Measurements from ENCODE around the gene MTR. TPM values are rescaled to one million over a fixed set of nuclear protein-coding genes. Genes with fewer than 3 reads are reported as not detected.

Gene MTR
- total and polyA plus RNA-seq, 9 of the 15 experiments (the other 6 are each of a cell fraction or from before 2014, with no cell fraction given) = 3.4 to 44.3 (median 20.3) TPM

- in situ Hi-C loops (cut with MboI) (no loop called here), intact Hi-C loops (cut with micrococcal nuclease) (loop anchor here (5.0 kb wide), 1 partner anchor 496 kb away; no protein-coding TSS in a partner anchor)
- no peak overlapping the region for H3K27ac ChIP-seq (ENCODE audit: extremely low read depth, low read depth, low read length)
- no peak overlapping the region for H3K9ac ChIP-seq (ENCODE audit: insufficient read depth in 1 of 2, low read depth in 2 of 2, low read length in 2 of 2)
- WGBS (ENCODE audit: insufficient coverage, low coverage, missing lambda C conversion rate) = 88% methylated on average over 5 of the region's 5 CpGs
- no peak overlapping the region for H2AFZ ChIP-seq (ENCODE audit: low read depth, low read length)
- no peaks in the 10 kb centered on the region for H3K4me1 ChIP-seq (replicated peaks in 1 of 2; ENCODE audit: control insufficient read depth in 2 of 2, insufficient read depth in 2 of 2, low read length in 2 of 2)
- ChIA-PET CTCF (ENCODE audit: low intra/inter-chr PET ratio) (no interaction called here), POLR2A (interaction anchor here (1.4 kb wide), 1 partner anchor 13 kb away, joined by 3 read pairs; no protein-coding TSS in a partner anchor)
- H4K20me1 ChIP-seq (replicated peaks; ENCODE audit: control insufficient read depth, insufficient read depth, low read length) = no peaks in the 10 kb centered on the region
- no peaks in the 10 kb centered on the region for H3K9me3 ChIP-seq (replicated peaks; ENCODE audit: control insufficient read depth, insufficient read depth, low read depth, low read length)
- no peak overlapping the region for H3K4me3 ChIP-seq
- FAIRE-seq = no peak
- H3K9me1 ChIP-seq (ENCODE audit: control insufficient read depth, insufficient read depth, low read length) = no peaks in the 10 kb centered on the region
- H3K4me2 ChIP-seq (ENCODE audit: insufficient read depth, low read length) = no peak overlapping the region
- BruUV-seq (replicated peaks) = no TSS peak
- no peak for TF ChIP-seq XRCC3 (IDR thresholded peaks at IDR 0.05)
- TF ChIP-seq YBX1 (IDR thresholded peaks at IDR 0.05) = no peak
- no peak for TF ChIP-seq IRF1 (CRISPR knock-in tag; IDR thresholded peaks at IDR 0.05; ENCODE audit: borderline replicate concordance)
- no peak for TF ChIP-seq CBFA2T3 (IDR thresholded peaks at IDR 0.05)
- TF ChIP-seq MAX (CRISPR knock-in tag; IDR thresholded peaks at IDR 0.05) = no peak
- TF ChIP-seq ZNF274 (IDR thresholded peaks at IDR 0.05; ENCODE audit: borderline replicate concordance, low read depth, low read length) = no peak
- no peak for TF ChIP-seq DACH1 (IDR thresholded peaks at IDR 0.05; ENCODE audit: partially characterized antibody)
- no peak for TF ChIP-seq RBM15 (IDR thresholded peaks at IDR 0.05; ENCODE audit: insufficient read depth, low read length)
- TF ChIP-seq ZNF311 (CRISPR knock-in tag; IDR thresholded peaks at IDR 0.05) = no peak
- TF ChIP-seq KHSRP (IDR thresholded peaks at IDR 0.05) = no peak
- TF ChIP-seq HNRNPUL1 (IDR thresholded peaks at IDR 0.05; ENCODE audit: low read length) = no peak
- no peak for TF ChIP-seq ZNF699 (CRISPR knock-in tag; IDR thresholded peaks at IDR 0.05; ENCODE audit: insufficient replicate concordance)
- DNase-seq (ENCODE audit: extremely low read depth in 1 of 4, low spot score in 3 of 4) = no peak
- no peaks in the 10 kb centered on the region for H3K79me2 ChIP-seq (ENCODE audit: control insufficient read depth, insufficient read depth, low read length)
- no peaks in the 10 kb centered on the region for H3K27me3 ChIP-seq (ENCODE audit: control insufficient read depth in 2 of 2, insufficient read depth in 2 of 2, low read length in 2 of 2)
- H3K36me3 ChIP-seq (ENCODE audit: control insufficient read depth, insufficient read depth, low read length) = peaks cover 57% of the 10 kb centered on the region
- no peak for ATAC-seq
Measured at GRCh38 chr1:236875975-236876374, 80.9 kb downstream of the MTR start.

All from K562 (cell line).